ENCODE measurements around the gene OLFM2.

GRCh38 chr19:9834307-9834725 is 102.0 kb downstream of the OLFM2 start:
- TF ChIP-seq, protein P1, sequence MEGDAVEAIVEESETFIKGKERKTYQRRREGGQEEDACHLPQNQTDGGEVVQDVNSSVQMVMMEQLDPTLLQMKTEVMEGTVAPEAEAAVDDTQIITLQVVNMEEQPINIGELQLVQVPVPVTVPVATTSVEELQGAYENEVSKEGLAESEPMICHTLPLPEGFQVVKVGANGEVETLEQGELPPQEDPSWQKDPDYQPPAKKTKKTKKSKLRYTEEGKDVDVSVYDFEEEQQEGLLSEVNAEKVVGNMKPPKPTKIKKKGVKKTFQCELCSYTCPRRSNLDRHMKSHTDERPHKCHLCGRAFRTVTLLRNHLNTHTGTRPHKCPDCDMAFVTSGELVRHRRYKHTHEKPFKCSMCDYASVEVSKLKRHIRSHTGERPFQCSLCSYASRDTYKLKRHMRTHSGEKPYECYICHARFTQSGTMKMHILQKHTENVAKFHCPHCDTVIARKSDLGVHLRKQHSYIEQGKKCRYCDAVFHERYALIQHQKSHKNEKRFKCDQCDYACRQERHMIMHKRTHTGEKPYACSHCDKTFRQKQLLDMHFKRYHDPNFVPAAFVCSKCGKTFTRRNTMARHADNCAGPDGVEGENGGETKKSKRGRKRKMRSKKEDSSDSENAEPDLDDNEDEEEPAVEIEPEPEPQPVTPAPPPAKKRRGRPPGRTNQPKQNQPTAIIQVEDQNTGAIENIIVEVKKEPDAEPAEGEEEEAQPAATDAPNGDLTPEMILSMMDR (IDR thresholded peaks at IDR 0.05; ENCODE audit: low read depth, low read length): no peak
- TF ChIP-seq EZH2phosphoT487 (IDR thresholded peaks at IDR 0.05; ENCODE audit: low read depth): no peak
